KMS-11 (cell line): ENCODE results near the gene DSCAML1.

Experiments
- H2AFZ ChIP-seq: fragments of 200-600 bp; sonication (generic); 2 replicates; pipeline ENCODE4 v1.6.1; 2016; ENCODE audit warnings: antibody characterized with exemption, mixed run types, low read depth
- H3K27ac ChIP-seq: fragments of 200-600 bp; sonication (generic); 2 replicates; pipeline ENCODE4 v1.6.1; 2016; ENCODE audit warnings: mild to moderate bottlenecking, mixed run types
- H3K27me3 ChIP-seq: fragments of 200-600 bp; sonication (generic); 2 replicates; pipeline ENCODE4 v1.6.1; 2017; ENCODE audit warnings: mild to moderate bottlenecking, low read depth, mixed run types, moderate library complexity; ENCODE audit not compliant: insufficient read depth
- H3K36me3 ChIP-seq: fragments of 200-600 bp; sonication (generic); 2 replicates; pipeline ENCODE4 v1.6.1; 2017; ENCODE audit warnings: mild to moderate bottlenecking, mixed run types; ENCODE audit not compliant: insufficient read depth
- H3K4me1 ChIP-seq: fragments of 200-600 bp; sonication (generic); 2 replicates; pipeline ENCODE4 v1.6.1; 2016; ENCODE audit warnings: mild to moderate bottlenecking, low read depth, mixed run types; ENCODE audit not compliant: poor library complexity, severe bottlenecking
- H3K4me2 ChIP-seq: fragments of 200-600 bp; sonication (generic); 2 replicates; pipeline ENCODE4 v1.7.0; 2016; ENCODE audit warnings: mild to moderate bottlenecking, mixed run types
- H3K4me3 ChIP-seq: fragments of 200-600 bp; sonication (generic); IDR thresholded peaks from 2 replicates; pipeline ENCODE4 v1.6.1; 2017; ENCODE audit warnings: low read depth, low read length, mixed read lengths; ENCODE audit not compliant: insufficient read depth
- H3K79me2 ChIP-seq: fragments of 200-600 bp; sonication (generic); 2 replicates; pipeline ENCODE4 v1.6.1; 2016; ENCODE audit warnings: low read depth, mixed run types; ENCODE audit not compliant: insufficient read depth
- H3K9ac ChIP-seq: fragments of 200-600 bp; sonication (generic); 2 replicates; pipeline ENCODE4 v1.6.1; 2016; ENCODE audit warnings: mild to moderate bottlenecking, mixed run types
- H4K20me1 ChIP-seq: fragments of 200-600 bp; sonication (generic); 2 replicates; pipeline ENCODE4 v1.6.1; 2016; ENCODE audit warnings: mild to moderate bottlenecking, mixed run types; ENCODE audit not compliant: insufficient read depth
- CTCF ChIP-seq: fragments of 200-600 bp; sonication (generic); conservative IDR thresholded peaks from 2 replicates; pipeline ENCODE4 v1.6.1; 2017; ENCODE audit warnings: low read depth, mild to moderate bottlenecking, antibody characterized with exemption, low read length, moderate library complexity, mixed read lengths

The DSCAML1 gene

GRCh38 chr11:117835576-117835975, 38.6 kb upstream of the DSCAML1 start:
- Histone ChIP-seq H3K9ac (no peak overlapping the region), H3K4me1 (no peaks in the 10 kb centered on the region), H3K36me3 (no peaks in the 10 kb centered on the region), H4K20me1 (no peaks in the 10 kb centered on the region), H3K27ac (no peak overlapping the region), H3K27me3 (no peaks in the 10 kb centered on the region; the same call in 1 of the 2 replicates), H3K4me3 (no peak overlapping the region), H2AFZ (no peak overlapping the region), H3K4me2 (no peak overlapping the region), H3K79me2 (no peaks in the 10 kb centered on the region)
- TF ChIP-seq CTCF = no peak

- H2AFZ ChIP-seq = no peak overlapping the region
- H3K27me3 ChIP-seq = no peaks in the 10 kb centered on the region; the same call in 1 of the 2 replicates
- H3K27ac ChIP-seq = no peak overlapping the region
- no peaks in the 10 kb centered on the region for H3K79me2 ChIP-seq
- H3K4me3 ChIP-seq = no peak overlapping the region
- no peak for TF ChIP-seq CTCF
- no peaks in the 10 kb centered on the region for H3K36me3 ChIP-seq
- no peaks in the 10 kb centered on the region for H3K4me1 ChIP-seq
- H3K9ac ChIP-seq = no peak overlapping the region
- H4K20me1 ChIP-seq = no peaks in the 10 kb centered on the region
- H3K4me2 ChIP-seq = no peak overlapping the region
Observed at GRCh38 chr11:117834838-117835443, 37.9 kb upstream of the DSCAML1 start.

- H3K27ac ChIP-seq = no peak overlapping the region
Observed at GRCh38 chr11:117834068-117834810, 37.2 kb upstream of the DSCAML1 start.

GRCh38 chr11:117833401-117833891, 36.4 kb upstream of the DSCAML1 start:
- no peak overlapping the region for H3K9ac ChIP-seq
- no peak overlapping the region for H3K4me2 ChIP-seq
- H3K4me3 ChIP-seq = no peak overlapping the region
- H3K4me1 ChIP-seq = no peaks in the 10 kb centered on the region
- no peaks in the 10 kb centered on the region for H3K36me3 ChIP-seq
- no peaks in the 10 kb centered on the region; the same call in 1 of the 2 replicates for H3K27me3 ChIP-seq
- H2AFZ ChIP-seq = no peak overlapping the region
- H3K79me2 ChIP-seq = no peaks in the 10 kb centered on the region
- no peak overlapping the region for H3K27ac ChIP-seq
- no peaks in the 10 kb centered on the region for H4K20me1 ChIP-seq
- TF ChIP-seq CTCF = no peak

More at GRCh38 chr11:117834068-117834810, 37.2 kb upstream of the DSCAML1 start:
- TF ChIP-seq CTCF = no peak
- H3K9ac ChIP-seq = no peak overlapping the region
- no peak overlapping the region for H3K4me2 ChIP-seq
- H3K36me3 ChIP-seq = no peaks in the 10 kb centered on the region
- H3K79me2 ChIP-seq = no peaks in the 10 kb centered on the region
- H3K4me3 ChIP-seq = no peak overlapping the region
- no peak overlapping the region for H2AFZ ChIP-seq
- H4K20me1 ChIP-seq = no peaks in the 10 kb centered on the region
- H3K4me1 ChIP-seq = no peaks in the 10 kb centered on the region
- H3K27me3 ChIP-seq = no peaks in the 10 kb centered on the region; the same call in 1 of the 2 replicates
